ENCODE data around the gene AP2A1.

The AP2A1 gene

GRCh38 chr19:49758292-49758691 is 8.5 kb upstream of the AP2A1 start:
- peak overlapping the region; percentile 22 for H3K9ac ChIP-seq (ENCODE audit: insufficient read length)

DNA sequence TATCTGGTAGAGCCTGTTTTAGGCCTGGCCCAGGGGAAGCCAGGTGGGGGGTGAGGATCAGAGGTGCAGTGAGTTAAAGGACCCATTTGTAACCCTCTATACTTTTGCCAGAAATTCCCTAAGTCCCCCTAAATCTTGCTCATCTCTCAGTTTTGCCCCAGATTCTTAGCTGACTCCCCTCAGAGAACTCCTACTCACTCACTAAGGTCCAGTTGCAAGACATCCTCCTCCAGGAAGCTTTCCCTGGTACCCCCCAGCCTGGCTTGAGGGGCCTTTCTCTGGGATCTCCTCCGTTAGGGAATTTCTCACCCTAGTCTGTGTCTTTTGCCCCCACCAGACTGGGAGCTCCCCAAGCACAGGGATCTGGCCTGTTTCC is 5.6 kb upstream of the AP2A1 start:
- H3K36me3 ChIP-seq (ENCODE audit: insufficient read depth, low read length) = no peaks in the 10 kb centered on the region
- H3K27ac ChIP-seq = no peak overlapping the region
- DNase-seq (ENCODE audit: low read depth, low spot score) = no peak
- H3K9ac ChIP-seq (ENCODE audit: insufficient read length) = no peak overlapping the region
- TF ChIP-seq EZH2 (IDR thresholded peaks at IDR 0.05) (no peak), POLR2AphosphoS5 (IDR thresholded peaks at IDR 0.05; ENCODE audit: borderline replicate concordance, low read depth, low read length) (no peak), FOXP2 (optimal IDR thresholded peaks at IDR 0.05; ENCODE audit: control extremely low read depth, extremely low read length, insufficient read depth) (no peak)
- no peaks in the 10 kb centered on the region for H3K9me3 ChIP-seq (ENCODE audit: low read depth, low read length)
- no peak overlapping the region for H3K4me3 ChIP-seq

More at GRCh38 chr19:49758292-49758691, 8.5 kb upstream of the AP2A1 start:
- Histone ChIP-seq H3K4me3 (no peak overlapping the region), H3K27ac (no peak overlapping the region), H3K9me3 (ENCODE audit: low read depth, low read length) (no peaks in the 10 kb centered on the region; the same call in 1 of the 2 replicates), H3K36me3 (ENCODE audit: insufficient read depth, low read length) (no peaks in the 10 kb centered on the region)
- TF ChIP-seq EZH2 (IDR thresholded peaks at IDR 0.05) (no peak), POLR2AphosphoS5 (IDR thresholded peaks at IDR 0.05; ENCODE audit: borderline replicate concordance, low read depth, low read length) (no peak), FOXP2 (optimal IDR thresholded peaks at IDR 0.05; ENCODE audit: control extremely low read depth, extremely low read length, insufficient read depth) (no peak)
- DNase-seq (ENCODE audit: low read depth, low spot score) = no peak

GRCh38 chr19:49761625-49762311 is 5.0 kb upstream of the AP2A1 start:
- Histone ChIP-seq H3K27ac (no peak overlapping the region), H3K9me3 (ENCODE audit: low read depth, low read length) (no peaks in the 10 kb centered on the region), H3K9ac (ENCODE audit: insufficient read length) (no peak overlapping the region), H3K4me3 (no peak overlapping the region), H3K36me3 (ENCODE audit: insufficient read depth, low read length) (no peaks in the 10 kb centered on the region)
- TF ChIP-seq EZH2 (IDR thresholded peaks at IDR 0.05) (no peak), POLR2AphosphoS5 (IDR thresholded peaks at IDR 0.05; ENCODE audit: borderline replicate concordance, low read depth, low read length) (no peak)
- DNase-seq (ENCODE audit: low read depth, low spot score) = no peak

DNA sequence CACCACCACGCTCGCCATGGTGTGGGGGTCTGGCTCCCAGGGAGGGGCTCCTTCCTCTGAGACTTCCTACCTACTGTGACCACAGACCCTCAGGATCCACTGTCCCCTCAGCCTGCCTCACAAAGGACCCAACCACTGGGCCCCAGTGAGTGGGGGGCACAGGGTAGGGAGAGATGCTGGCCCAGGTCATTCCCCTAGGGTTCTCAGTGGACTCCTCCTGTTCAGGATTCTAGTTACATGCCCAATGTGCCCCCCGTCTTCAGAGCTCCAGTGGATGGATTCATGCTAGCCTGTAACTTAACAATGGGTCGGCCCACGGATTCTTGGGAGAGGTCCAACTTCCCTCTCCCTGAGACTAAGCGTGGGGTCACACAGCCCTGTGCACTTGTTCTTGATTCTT is 3.6 kb upstream of the AP2A1 start, which contains the start of gene TSKS:
TSS of gene TSKS (minus strand) at position 77 of the 400 bp plus-strand sequence. CDS start at position 18, 59 bp downstream.
- H3K9ac ChIP-seq (ENCODE audit: insufficient read length) = no peak within 1 kb of the TSS
- no peak for TF ChIP-seq FOXP2 (optimal IDR thresholded peaks at IDR 0.05; ENCODE audit: control extremely low read depth, extremely low read length, insufficient read depth)
- TF ChIP-seq POLR2AphosphoS5 (IDR thresholded peaks at IDR 0.05; ENCODE audit: borderline replicate concordance, low read depth, low read length) = no peak
- TF ChIP-seq EZH2 (IDR thresholded peaks at IDR 0.05) = no peak
- H3K27ac ChIP-seq = no peak within 1 kb of the TSS
- H3K9me3 ChIP-seq (ENCODE audit: low read depth, low read length) = no peaks in the 10 kb centered on the region
- H3K4me3 ChIP-seq = no peak within 1 kb of the TSS
- DNase-seq (ENCODE audit: low read depth, low spot score) = no peak
- no peaks in the 10 kb centered on the region for H3K36me3 ChIP-seq (ENCODE audit: insufficient read depth, low read length)

DNA sequence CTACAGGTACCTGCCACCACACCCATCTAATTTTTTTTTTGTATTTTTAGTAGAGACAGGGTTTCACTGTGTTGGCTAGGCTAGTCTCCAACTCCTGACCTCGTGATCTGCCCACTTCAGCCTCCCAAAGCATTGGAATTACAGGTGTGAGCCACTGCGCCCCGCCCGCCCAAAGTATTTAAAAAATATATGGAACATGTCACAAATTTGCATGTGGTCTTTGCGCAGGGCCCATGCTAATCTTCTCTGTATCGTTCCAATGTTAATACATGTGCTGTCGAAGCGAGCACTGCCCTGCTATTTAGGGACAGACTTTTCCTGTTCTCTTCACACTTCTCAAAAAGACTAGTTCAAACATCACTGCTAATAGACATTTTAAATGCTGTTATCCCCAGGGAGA is 2.5 kb upstream of the AP2A1 start:
- DNase-seq (ENCODE audit: low read depth, low spot score) = no peak
- no peaks in the 10 kb centered on the region for H3K9me3 ChIP-seq (ENCODE audit: low read depth, low read length)
- H3K36me3 ChIP-seq (ENCODE audit: insufficient read depth, low read length) = no peaks in the 10 kb centered on the region
- H3K27ac ChIP-seq = no peak overlapping the region
- no peak overlapping the region for H3K9ac ChIP-seq (ENCODE audit: insufficient read length)
- no peak overlapping the region for H3K4me3 ChIP-seq
- TF ChIP-seq POLR2AphosphoS5 (IDR thresholded peaks at IDR 0.05; ENCODE audit: borderline replicate concordance, low read depth, low read length) (no peak), EZH2 (IDR thresholded peaks at IDR 0.05) (no peak), FOXP2 (optimal IDR thresholded peaks at IDR 0.05; ENCODE audit: control extremely low read depth, extremely low read length, insufficient read depth) (no peak)

DNA sequence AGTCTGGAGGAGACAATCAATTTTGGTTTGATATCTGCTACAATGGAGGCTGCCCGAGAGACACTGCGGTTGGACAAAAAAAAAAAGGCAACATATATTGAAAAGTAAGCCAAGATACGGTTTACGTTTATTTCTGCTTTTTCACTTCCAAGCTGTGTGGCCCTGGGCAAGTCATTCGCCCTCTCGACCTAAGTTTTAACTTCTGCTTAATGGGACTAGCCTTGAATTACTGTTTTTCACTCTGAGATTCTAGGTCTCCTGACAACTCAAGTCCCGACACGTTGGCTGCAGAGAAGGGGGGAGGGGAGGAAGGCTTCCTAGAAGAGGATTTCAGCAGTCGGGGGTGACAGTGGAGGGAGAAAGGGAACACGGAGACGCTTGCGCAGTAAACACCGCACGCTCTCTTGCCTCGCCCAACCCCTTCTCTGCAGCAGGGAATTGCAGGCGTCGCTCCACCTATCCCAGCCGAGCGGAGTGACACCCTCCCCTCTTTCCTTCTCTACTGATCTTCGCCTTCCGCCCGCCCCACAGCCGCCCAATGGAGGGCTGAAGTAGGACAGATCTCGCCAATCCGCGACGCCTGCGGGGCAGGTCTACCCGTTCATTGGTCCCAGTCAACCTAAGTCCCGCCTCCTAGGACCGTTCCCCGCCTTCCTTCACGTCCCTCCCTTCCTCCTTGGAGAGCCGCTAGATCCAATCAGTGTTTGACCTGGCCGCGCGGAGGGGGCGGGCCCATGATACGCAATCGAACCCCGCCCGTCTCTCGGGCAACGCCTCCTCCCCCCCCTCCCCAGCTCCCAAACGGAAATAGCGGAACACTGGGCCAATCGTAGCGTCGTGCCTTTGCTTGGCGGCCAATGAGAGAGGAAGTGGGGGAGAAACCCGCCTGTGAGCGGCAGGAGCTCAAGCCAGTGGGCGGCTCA is 533 bp upstream of the AP2A1 start:
- Histone ChIP-seq H3K27ac (peak overlapping the region; percentile 94), H3K9me3 (ENCODE audit: low read depth, low read length) (no peaks in the 10 kb centered on the region), H3K36me3 (ENCODE audit: insufficient read depth, low read length) (no peaks in the 10 kb centered on the region), H3K4me3 (peak overlapping the region; percentile 66), H3K9ac (ENCODE audit: insufficient read length) (peak overlapping the region; percentile 69)
- DNase-seq (ENCODE audit: low read depth, low spot score) = peak; percentile 99
- no peak for TF ChIP-seq EZH2 (IDR thresholded peaks at IDR 0.05)
- peak; percentile 77 for TF ChIP-seq POLR2AphosphoS5 (IDR thresholded peaks at IDR 0.05; ENCODE audit: borderline replicate concordance, low read depth, low read length)
- peak; percentile 85 for TF ChIP-seq FOXP2 (optimal IDR thresholded peaks at IDR 0.05; ENCODE audit: control extremely low read depth, extremely low read length, insufficient read depth)

DNA sequence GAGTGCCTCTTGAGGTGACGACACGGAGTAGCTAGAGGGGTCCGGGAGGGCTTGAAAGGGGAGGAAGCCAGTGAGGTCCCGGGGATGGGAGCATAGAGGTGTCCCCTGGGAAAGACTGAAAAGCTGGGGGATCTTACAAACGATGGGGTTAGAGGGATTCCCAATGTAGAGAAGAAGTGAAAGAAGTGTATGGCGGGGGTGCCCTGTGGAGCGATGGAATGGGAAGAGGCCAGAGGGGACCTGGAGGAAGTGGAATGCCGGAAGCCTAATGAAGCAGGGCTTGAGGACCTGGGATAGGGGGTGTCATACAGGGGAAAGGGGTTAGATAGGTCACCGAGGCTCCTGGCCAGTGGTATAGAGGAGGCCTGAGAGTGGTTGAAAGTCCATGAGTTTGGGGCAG is 580 bp downstream of the AP2A1 start:
- DNase-seq (ENCODE audit: low read depth, low spot score) = no peak
- TF ChIP-seq FOXP2 (optimal IDR thresholded peaks at IDR 0.05; ENCODE audit: control extremely low read depth, extremely low read length, insufficient read depth) (no peak), POLR2AphosphoS5 (IDR thresholded peaks at IDR 0.05; ENCODE audit: borderline replicate concordance, low read depth, low read length) (no peak), EZH2 (IDR thresholded peaks at IDR 0.05) (no peak)
- H3K36me3 ChIP-seq (ENCODE audit: insufficient read depth, low read length) = no peaks in the 10 kb centered on the region
- no peaks in the 10 kb centered on the region for H3K9me3 ChIP-seq (ENCODE audit: low read depth, low read length)
- peak overlapping the region; percentile 82 for H3K4me3 ChIP-seq
- no peak overlapping the region for H3K27ac ChIP-seq
- H3K9ac ChIP-seq (ENCODE audit: insufficient read length) = peak overlapping the region; percentile 83

DNA sequence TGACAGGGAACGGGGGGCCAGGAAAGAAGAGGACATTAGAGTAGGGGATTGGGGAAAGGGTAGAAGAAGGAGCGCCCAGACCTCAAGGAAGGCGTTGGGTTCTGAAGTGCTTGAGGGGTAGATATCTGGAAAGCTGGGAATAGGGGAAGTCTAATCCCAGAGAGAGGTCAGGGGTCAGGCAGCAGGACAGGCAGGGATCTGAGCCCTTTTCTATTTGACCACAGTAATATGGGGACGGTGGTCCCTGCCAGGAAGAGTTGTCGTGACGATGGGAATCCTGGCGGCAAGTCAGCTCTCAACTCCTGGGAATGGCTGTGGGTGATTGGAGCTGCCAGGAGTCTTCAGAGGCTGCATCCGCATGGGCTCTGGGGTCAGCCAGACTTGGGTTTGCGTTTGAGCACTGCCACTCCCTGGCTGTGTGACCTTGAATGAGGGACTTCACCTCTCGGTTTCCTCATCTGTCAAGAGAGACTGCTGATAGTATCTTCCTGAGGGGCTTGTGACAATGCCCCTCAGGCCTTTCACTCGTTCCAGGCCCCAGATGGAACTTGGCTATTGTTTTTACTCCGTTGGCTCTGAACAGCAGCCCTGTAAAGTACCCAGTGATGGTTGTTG is 1.3 kb downstream of the AP2A1 start:
- no peak for DNase-seq (ENCODE audit: low read depth, low spot score)
- peak overlapping the region; percentile 82 for H3K4me3 ChIP-seq
- peak overlapping the region; percentile 83 for H3K9ac ChIP-seq (ENCODE audit: insufficient read length)
- H3K36me3 ChIP-seq (ENCODE audit: insufficient read depth, low read length) = no peaks in the 10 kb centered on the region
- TF ChIP-seq FOXP2 (optimal IDR thresholded peaks at IDR 0.05; ENCODE audit: control extremely low read depth, extremely low read length, insufficient read depth) = no peak
- TF ChIP-seq POLR2AphosphoS5 (IDR thresholded peaks at IDR 0.05; ENCODE audit: borderline replicate concordance, low read depth, low read length) = no peak
- TF ChIP-seq EZH2 (IDR thresholded peaks at IDR 0.05) = no peak
- H3K9me3 ChIP-seq (ENCODE audit: low read depth, low read length) = no peaks in the 10 kb centered on the region
- H3K27ac ChIP-seq = no peak overlapping the region
